H1 (cell line): ENCODE measurements around the gene MRRF. TPM values are rescaled to one million over a fixed set of nuclear protein-coding genes. Genes with fewer than 3 reads are reported as not detected.

Experiments used
- CBX8 ChIP-seq: fragments of 300-800, 300-1000 bp; sonication (generic); IDR thresholded peaks from 2 replicates; pipeline ENCODE4 v1.7.1; 2016; ENCODE audit warnings: low read depth, low read length, borderline replicate concordance
- CEBPB ChIP-seq: IDR thresholded peaks from 2 replicates; pipeline ENCODE4 v1.6.1; 2012; ENCODE audit warnings: low read depth, low read length
- CTBP2 ChIP-seq: IDR thresholded peaks from 2 replicates; pipeline ENCODE4 v1.7.0; 2011; ENCODE audit warnings: borderline replicate concordance, mild to moderate bottlenecking, moderate library complexity, mixed read lengths, low read length; ENCODE audit not compliant: insufficient read depth, insufficient read length
- KDM1A ChIP-seq: fragments of 200-600, 300-600 bp; sonication (generic); IDR thresholded peaks from 2 replicates; pipeline ENCODE4 v1.7.1; 2016; ENCODE audit warnings: mild to moderate bottlenecking, low read length, borderline replicate concordance
- SAP30 ChIP-seq: fragments of 300-600 bp; sonication (generic); IDR thresholded peaks from 2 replicates; pipeline ENCODE4 v1.7.1; 2012; ENCODE audit warnings: low read length, moderate library complexity, mild to moderate bottlenecking, inconsistent platforms; ENCODE audit not compliant: insufficient read depth, insufficient replicate concordance
- SUZ12 ChIP-seq: fragments of 200-600 bp; sonication (generic); IDR thresholded peaks from 2 replicates; pipeline ENCODE4 v1.6.1; 2012; ENCODE audit warnings: mild to moderate bottlenecking, inconsistent platforms, low read length, moderate library complexity, mixed read lengths
- polyA plus RNA-seq, 7 experiments: library from polyadenylated mRNA; depleted of rRNA in 3 of 7; stranded (reverse) in 5 of 7; unstranded in 2 of 7; fragments of >200 nt in 5 of 7; fragments of 200-250 nt in 2 of 7; gene quantifications; 1 replicate in 5 of 7; 2 replicates in 1 of 7; 4 replicates in 1 of 7; pipeline versions ENCODE4 v1.2.1 to v1.2.3, GENCODE V29; 2011 to 2013; ENCODE audit warnings: missing spikeins in 2 of 7, mixed read lengths in 2 of 7
- total RNA-seq: library from RNA; stranded (reverse); fragmentation: NEBNext Ultra II Directional; extraction: Animal tissue kit (Norgen Biotek cat#: 25700); gene quantifications from 2 replicates; pipeline ENCODE4 v1.2.1, GENCODE V29; 2021
- TF ChIP-seq, protein P1 (sequence below): IDR thresholded peaks from 2 replicates; pipeline ENCODE4 v1.6.1; 2011; ENCODE audit warnings: low read length, improper control_type of control experiment

The MRRF gene
- total and polyA plus RNA-seq, 2 of the 8 experiments (the other 6 are each of a cell fraction or from before 2014, with no cell fraction given), result 29.4 to 47.8 TPM

DNA sequence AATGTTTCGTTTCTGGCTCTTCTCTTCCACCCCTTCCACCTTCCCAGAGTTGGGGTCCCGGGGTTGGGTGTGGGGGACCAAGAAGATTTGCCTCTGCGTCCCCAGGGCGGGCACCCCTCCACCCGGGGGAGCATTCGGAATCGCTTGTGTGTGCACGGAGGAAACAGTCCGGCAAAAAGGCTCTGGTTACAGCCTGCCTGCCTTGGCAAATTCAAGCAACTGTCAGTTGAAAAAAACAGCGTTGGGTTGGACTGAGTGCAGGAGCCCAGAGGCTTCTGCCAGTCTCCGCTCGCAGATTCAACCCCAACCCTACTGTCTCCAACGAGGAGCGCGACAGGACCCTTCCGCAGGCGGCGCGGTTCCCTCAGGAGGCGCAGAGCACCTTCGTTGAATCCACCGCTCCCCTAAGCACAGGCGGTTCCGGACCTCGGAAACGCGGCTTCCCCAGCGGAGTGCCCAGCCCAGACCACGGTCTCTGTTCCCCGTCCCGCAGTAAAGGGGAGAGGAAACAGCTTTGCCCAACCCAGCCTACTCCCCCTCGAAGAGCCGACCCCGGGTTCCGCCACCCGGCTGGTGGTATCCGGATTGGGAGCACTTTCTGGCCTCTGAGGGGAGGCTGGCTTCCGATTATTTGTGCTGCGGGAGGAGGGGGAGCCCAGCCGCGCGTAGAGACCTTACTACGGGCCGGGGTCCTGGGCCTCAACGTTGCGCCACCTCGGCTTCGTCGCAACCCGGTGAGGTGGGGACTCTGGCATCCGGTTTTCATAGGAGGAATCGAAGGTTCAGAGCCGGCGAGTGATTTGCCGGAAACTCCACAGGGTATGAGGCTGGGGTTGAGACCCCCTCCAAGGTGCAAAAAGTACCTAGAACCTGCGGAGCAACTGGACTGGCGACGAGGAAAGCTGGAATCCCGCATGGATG is 45.5 kb upstream of the MRRF start (continued):
- TF ChIP-seq SUZ12 (peak; percentile 95), CEBPB (0 out of 2 replicates have a peak, but pooled peaks have one; percentile 31), KDM1A (no peak), CBX8 (0 out of 2 replicates have a peak, but pooled peaks have one; percentile 73), CTBP2 (peak; percentile 67), SAP30 (no peak)
- TF ChIP-seq, protein P1, sequence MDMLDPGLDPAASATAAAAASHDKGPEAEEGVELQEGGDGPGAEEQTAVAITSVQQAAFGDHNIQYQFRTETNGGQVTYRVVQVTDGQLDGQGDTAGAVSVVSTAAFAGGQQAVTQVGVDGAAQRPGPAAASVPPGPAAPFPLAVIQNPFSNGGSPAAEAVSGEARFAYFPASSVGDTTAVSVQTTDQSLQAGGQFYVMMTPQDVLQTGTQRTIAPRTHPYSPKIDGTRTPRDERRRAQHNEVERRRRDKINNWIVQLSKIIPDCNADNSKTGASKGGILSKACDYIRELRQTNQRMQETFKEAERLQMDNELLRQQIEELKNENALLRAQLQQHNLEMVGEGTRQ, result no peak
